ENCODE data around the gene FNDC3B.

FNDC3B gene

GRCh38 chr3:172396400-172396799 lies 357.0 kb downstream of the FNDC3B start:
- no peak overlapping the region for H3K27ac ChIP-seq (ENCODE audit: low read depth, low read length)
- no peak overlapping the region for H3K4me3 ChIP-seq (ENCODE audit: low read depth, low read length)
- H3K79me2 ChIP-seq (ENCODE audit: control insufficient read depth, insufficient read depth, low read length, unreplicated experiment): no peaks in the 10 kb centered on the region
- no peak overlapping the region for H2AFZ ChIP-seq (ENCODE audit: low read length, unreplicated experiment)
- peaks cover 46% of the 10 kb centered on the region for H3K36me3 ChIP-seq (ENCODE audit: insufficient read depth, low read length)
- peaks cover 3% of the 10 kb centered on the region for H3K4me1 ChIP-seq (ENCODE audit: control insufficient read depth, insufficient read depth, low read length, unreplicated experiment)
- no peaks in the 10 kb centered on the region for H3K27me3 ChIP-seq (ENCODE audit: insufficient read depth, low read length)

GRCh38 chr3:172397716-172398405 lies 358.5 kb downstream of the FNDC3B start:
- Histone ChIP-seq H3K27me3 (ENCODE audit: insufficient read depth, low read length) (no peaks in the 10 kb centered on the region), H3K36me3 (ENCODE audit: insufficient read depth, low read length) (peaks cover 56% of the 10 kb centered on the region), H3K27ac (ENCODE audit: low read depth, low read length) (no peak overlapping the region)

DNA sequence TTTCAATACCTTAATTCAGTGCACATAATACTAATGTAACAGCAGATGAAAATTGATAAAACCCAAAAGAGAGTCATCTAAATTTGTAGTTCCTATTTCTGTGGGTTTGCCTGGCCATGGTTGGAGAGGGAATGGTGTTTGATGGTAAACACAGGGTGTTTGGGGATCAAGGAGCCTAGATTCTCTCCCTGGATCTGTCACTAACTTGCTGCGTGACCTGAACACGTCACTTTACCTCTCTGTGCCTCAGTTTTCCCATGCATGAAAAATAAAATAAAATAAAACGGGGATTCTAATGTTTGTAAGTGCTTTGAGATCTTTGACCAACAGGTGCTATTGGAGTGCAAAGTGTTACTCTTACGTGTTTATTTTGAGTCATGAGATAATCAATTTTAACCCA lies 359.1 kb downstream of the FNDC3B start:
- no peaks in the 10 kb centered on the region for H3K27me3 ChIP-seq (ENCODE audit: insufficient read depth, low read length)
- peaks cover 50% of the 10 kb centered on the region for H3K36me3 ChIP-seq (ENCODE audit: insufficient read depth, low read length)
- no peak overlapping the region for H2AFZ ChIP-seq (ENCODE audit: low read length, unreplicated experiment)
- no peaks in the 10 kb centered on the region for H3K79me2 ChIP-seq (ENCODE audit: control insufficient read depth, insufficient read depth, low read length, unreplicated experiment)
- no peaks in the 10 kb centered on the region for H3K4me1 ChIP-seq (ENCODE audit: control insufficient read depth, insufficient read depth, low read length, unreplicated experiment)
- H3K27ac ChIP-seq (ENCODE audit: low read depth, low read length): no peak overlapping the region
- H3K4me3 ChIP-seq (ENCODE audit: low read depth, low read length): no peak overlapping the region

More at GRCh38 chr3:172397716-172398405, 358.5 kb downstream of the FNDC3B start:
- Histone ChIP-seq H3K4me1 (ENCODE audit: control insufficient read depth, insufficient read depth, low read length, unreplicated experiment) (no peaks in the 10 kb centered on the region), H3K4me3 (ENCODE audit: low read depth, low read length) (no peak overlapping the region), H2AFZ (ENCODE audit: low read length, unreplicated experiment) (no peak overlapping the region), H3K79me2 (ENCODE audit: control insufficient read depth, insufficient read depth, low read length, unreplicated experiment) (no peaks in the 10 kb centered on the region)

- H3K79me2 ChIP-seq (ENCODE audit: control insufficient read depth, insufficient read depth, low read length, unreplicated experiment): no peaks in the 10 kb centered on the region
- H3K27ac ChIP-seq (ENCODE audit: low read depth, low read length): no peak overlapping the region
- no peaks in the 10 kb centered on the region for H3K4me1 ChIP-seq (ENCODE audit: control insufficient read depth, insufficient read depth, low read length, unreplicated experiment)
- no peak overlapping the region for H3K4me3 ChIP-seq (ENCODE audit: low read depth, low read length)
- H3K36me3 ChIP-seq (ENCODE audit: insufficient read depth, low read length): peaks cover 31% of the 10 kb centered on the region
- no peak overlapping the region for H2AFZ ChIP-seq (ENCODE audit: low read length, unreplicated experiment)
- H3K27me3 ChIP-seq (ENCODE audit: insufficient read depth, low read length): no peaks in the 10 kb centered on the region
These were observed 362.7 kb downstream of the FNDC3B start for GRCh38 chr3:172402090-172402489.

DNA sequence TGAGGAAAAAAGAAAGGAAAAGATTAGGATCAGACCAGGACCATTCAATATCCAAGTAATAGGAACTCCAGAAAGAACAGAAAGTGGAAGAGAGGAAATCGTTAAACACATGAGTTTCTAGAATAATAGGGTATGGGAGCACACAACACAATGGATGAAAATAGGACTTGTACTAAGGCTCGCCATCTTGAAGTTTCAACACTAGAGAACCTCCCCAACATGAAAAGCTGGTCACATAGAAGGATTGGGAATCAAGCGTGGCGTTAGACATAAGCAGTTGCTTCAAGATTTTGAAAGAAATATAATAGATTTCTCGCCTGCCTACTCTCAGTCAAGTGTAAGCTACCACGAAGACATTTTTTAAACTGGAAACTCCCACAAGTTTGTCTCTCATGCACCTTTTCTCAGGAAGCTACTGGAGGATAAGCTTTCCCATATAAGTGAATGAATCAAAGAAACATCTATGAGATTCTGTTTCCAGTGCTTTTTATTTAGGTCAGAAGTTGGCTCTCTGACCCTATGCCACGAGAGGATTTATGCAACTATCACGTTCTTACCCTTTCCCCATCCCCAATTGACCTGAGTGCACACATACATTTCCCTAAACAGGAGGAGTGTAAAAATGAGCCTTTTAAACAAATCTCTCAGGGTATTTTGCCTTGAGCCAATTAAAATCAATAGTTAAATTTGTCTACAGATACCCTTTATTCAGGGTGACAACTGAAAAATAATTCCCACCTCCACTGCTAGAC lies 363.7 kb downstream of the FNDC3B start:
- no peak overlapping the region for H2AFZ ChIP-seq (ENCODE audit: low read length, unreplicated experiment)
- H3K4me3 ChIP-seq (ENCODE audit: low read depth, low read length): no peak overlapping the region
- H3K27ac ChIP-seq (ENCODE audit: low read depth, low read length): no peak overlapping the region
- no peaks in the 10 kb centered on the region for H3K27me3 ChIP-seq (ENCODE audit: insufficient read depth, low read length)
- H3K79me2 ChIP-seq (ENCODE audit: control insufficient read depth, insufficient read depth, low read length, unreplicated experiment): no peaks in the 10 kb centered on the region
- peaks cover 26% of the 10 kb centered on the region for H3K36me3 ChIP-seq (ENCODE audit: insufficient read depth, low read length)
- H3K4me1 ChIP-seq (ENCODE audit: control insufficient read depth, insufficient read depth, low read length, unreplicated experiment): no peaks in the 10 kb centered on the region

GRCh38 chr3:172404237-172404962 lies 365.0 kb downstream of the FNDC3B start:
- Histone ChIP-seq H3K27me3 (ENCODE audit: insufficient read depth, low read length) (no peaks in the 10 kb centered on the region), H3K4me3 (ENCODE audit: low read depth, low read length) (no peak overlapping the region), H3K4me1 (ENCODE audit: control insufficient read depth, insufficient read depth, low read length, unreplicated experiment) (no peaks in the 10 kb centered on the region), H3K27ac (ENCODE audit: low read depth, low read length) (no peak overlapping the region), H2AFZ (ENCODE audit: low read length, unreplicated experiment) (no peak overlapping the region), H3K79me2 (ENCODE audit: control insufficient read depth, insufficient read depth, low read length, unreplicated experiment) (no peaks in the 10 kb centered on the region), H3K36me3 (ENCODE audit: insufficient read depth, low read length) (peaks cover 16% of the 10 kb centered on the region)

GRCh38 chr3:172405914-172406313 lies 366.5 kb downstream of the FNDC3B start:
- H3K27ac ChIP-seq (ENCODE audit: low read depth, low read length): no peak overlapping the region
- H3K36me3 ChIP-seq (ENCODE audit: insufficient read depth, low read length): peaks cover 14% of the 10 kb centered on the region
- no peaks in the 10 kb centered on the region for H3K4me1 ChIP-seq (ENCODE audit: control insufficient read depth, insufficient read depth, low read length, unreplicated experiment)
- no peaks in the 10 kb centered on the region for H3K79me2 ChIP-seq (ENCODE audit: control insufficient read depth, insufficient read depth, low read length, unreplicated experiment)
- H2AFZ ChIP-seq (ENCODE audit: low read length, unreplicated experiment): no peak overlapping the region
- no peaks in the 10 kb centered on the region for H3K27me3 ChIP-seq (ENCODE audit: insufficient read depth, low read length)
- H3K4me3 ChIP-seq (ENCODE audit: low read depth, low read length): no peak overlapping the region

DNA sequence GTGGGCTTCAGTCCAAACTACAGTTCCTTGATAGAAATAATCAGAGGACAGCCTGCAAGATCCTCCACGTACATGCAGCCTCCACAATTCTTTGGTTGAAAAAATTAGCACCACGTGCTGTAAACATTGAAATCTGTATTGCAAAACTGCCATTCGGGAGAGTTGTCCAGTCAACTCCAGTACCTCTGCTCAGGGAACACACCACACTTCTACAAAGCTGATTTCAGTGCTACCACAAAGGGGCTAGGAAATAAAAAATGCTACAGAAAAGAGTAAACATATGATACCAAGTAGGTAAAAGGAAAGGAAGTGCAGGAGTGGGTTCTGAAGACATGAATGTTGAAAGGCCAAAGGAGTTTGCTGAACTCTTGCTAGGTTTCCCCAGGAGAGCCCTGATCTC lies 368.5 kb downstream of the FNDC3B start:
- H3K36me3 ChIP-seq (ENCODE audit: insufficient read depth, low read length): no peaks in the 10 kb centered on the region
- no peaks in the 10 kb centered on the region for H3K79me2 ChIP-seq (ENCODE audit: control insufficient read depth, insufficient read depth, low read length, unreplicated experiment)

GRCh38 chr3:172410702-172411477 lies 371.5 kb downstream of the FNDC3B start:
- no peaks in the 10 kb centered on the region for H3K79me2 ChIP-seq (ENCODE audit: control insufficient read depth, insufficient read depth, low read length, unreplicated experiment)

More for the DNA sequence above, 368.5 kb downstream of the FNDC3B start:
- Histone ChIP-seq H3K27ac (ENCODE audit: low read depth, low read length) (no peak overlapping the region), H3K4me3 (ENCODE audit: low read depth, low read length) (no peak overlapping the region), H2AFZ (ENCODE audit: low read length, unreplicated experiment) (no peak overlapping the region), H3K27me3 (ENCODE audit: insufficient read depth, low read length) (no peaks in the 10 kb centered on the region), H3K4me1 (ENCODE audit: control insufficient read depth, insufficient read depth, low read length, unreplicated experiment) (no peaks in the 10 kb centered on the region)

DNA sequence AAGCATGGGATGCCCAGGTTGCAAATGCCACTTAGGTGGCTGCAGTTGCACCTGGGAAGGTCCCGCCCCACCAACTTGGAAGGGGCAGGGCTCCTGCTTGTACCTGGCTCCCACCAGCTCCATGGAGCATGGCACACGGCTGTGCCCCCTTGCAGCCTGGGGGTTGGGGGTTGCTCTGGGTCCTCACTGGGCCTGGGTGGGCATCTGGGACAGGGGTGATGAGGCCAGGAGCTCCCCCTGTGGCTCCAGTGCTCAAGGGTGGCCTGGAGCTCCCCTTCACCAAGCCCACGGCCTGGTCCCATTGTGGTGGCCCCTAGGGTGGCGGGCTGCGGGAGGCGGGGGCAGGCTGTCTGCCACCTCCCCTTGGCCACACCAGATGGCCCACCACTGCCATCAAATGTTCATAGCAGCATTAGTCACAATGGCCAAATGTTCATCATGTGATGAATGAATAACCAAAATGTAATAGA lies 372.1 kb downstream of the FNDC3B start:
- Histone ChIP-seq H3K27me3 (ENCODE audit: insufficient read depth, low read length) (peaks cover 3% of the 10 kb centered on the region; the same call in 1 of the 2 replicates), H3K4me3 (ENCODE audit: low read depth, low read length) (no peak overlapping the region), H3K79me2 (ENCODE audit: control insufficient read depth, insufficient read depth, low read length, unreplicated experiment) (no peaks in the 10 kb centered on the region), H3K4me1 (ENCODE audit: control insufficient read depth, insufficient read depth, low read length, unreplicated experiment) (no peaks in the 10 kb centered on the region), H3K27ac (ENCODE audit: low read depth, low read length) (no peak overlapping the region), H3K36me3 (ENCODE audit: insufficient read depth, low read length) (no peaks in the 10 kb centered on the region), H2AFZ (ENCODE audit: low read length, unreplicated experiment) (no peak overlapping the region)

More at GRCh38 chr3:172410702-172411477, 371.5 kb downstream of the FNDC3B start:
- H3K4me1 ChIP-seq (ENCODE audit: control insufficient read depth, insufficient read depth, low read length, unreplicated experiment): no peaks in the 10 kb centered on the region
- H3K36me3 ChIP-seq (ENCODE audit: insufficient read depth, low read length): no peaks in the 10 kb centered on the region
- no peak overlapping the region for H2AFZ ChIP-seq (ENCODE audit: low read length, unreplicated experiment)
- peaks cover 3% of the 10 kb centered on the region; the same call in 1 of the 2 replicates for H3K27me3 ChIP-seq (ENCODE audit: insufficient read depth, low read length)
- H3K27ac ChIP-seq (ENCODE audit: low read depth, low read length): no peak overlapping the region
- H3K4me3 ChIP-seq (ENCODE audit: low read depth, low read length): no peak overlapping the region
